Measurements from ENCODE around the gene PRDM13.

- TF ChIP-seq CTCF (conservative IDR thresholded peaks at IDR 0.05; ENCODE audit: low read length) (no peak), EZH2phosphoT487 (IDR thresholded peaks at IDR 0.05; ENCODE audit: borderline replicate concordance) (no peak)
These were observed 3.0 kb upstream of the PRDM13 start for GRCh38 chr6:99603421-99604165.
